CD4-positive, alpha-beta T cell treated with Interleukin-2 at 100 ng/mL for 4 hours (primary cell): ENCODE results near the gene CAPN5.

ENCODE experiments used
- DNase-seq: peaks from one replicate; pipeline ENCODE4 v3.0.0-alpha.2; 2020; ENCODE audit warnings: low spot score

The CAPN5 gene

DNA sequence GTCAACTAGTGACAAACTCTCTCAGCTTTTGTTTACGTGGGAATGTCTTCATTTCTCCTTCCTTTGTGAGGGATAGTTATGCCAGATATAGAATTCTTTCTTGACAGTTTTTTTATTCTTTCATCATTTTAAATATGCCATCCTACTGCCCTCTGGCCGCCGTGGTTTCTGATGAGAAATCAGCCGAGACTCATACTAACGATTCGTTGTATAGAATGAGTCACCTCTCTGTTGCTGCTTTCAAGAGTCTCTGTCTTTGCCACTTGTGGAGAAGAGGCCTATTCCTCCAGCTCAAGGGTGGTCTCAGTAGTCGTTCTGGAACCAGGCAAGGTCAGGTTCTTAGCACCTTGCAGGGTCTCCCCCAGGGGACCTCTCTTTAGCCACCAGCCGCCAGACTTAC, 69.3 kb downstream of the CAPN5 start:
- DNase-seq, result no peak

GRCh38 chr11:77136784-77137420, 70.1 kb downstream of the CAPN5 start:
- no peak for DNase-seq

DNA sequence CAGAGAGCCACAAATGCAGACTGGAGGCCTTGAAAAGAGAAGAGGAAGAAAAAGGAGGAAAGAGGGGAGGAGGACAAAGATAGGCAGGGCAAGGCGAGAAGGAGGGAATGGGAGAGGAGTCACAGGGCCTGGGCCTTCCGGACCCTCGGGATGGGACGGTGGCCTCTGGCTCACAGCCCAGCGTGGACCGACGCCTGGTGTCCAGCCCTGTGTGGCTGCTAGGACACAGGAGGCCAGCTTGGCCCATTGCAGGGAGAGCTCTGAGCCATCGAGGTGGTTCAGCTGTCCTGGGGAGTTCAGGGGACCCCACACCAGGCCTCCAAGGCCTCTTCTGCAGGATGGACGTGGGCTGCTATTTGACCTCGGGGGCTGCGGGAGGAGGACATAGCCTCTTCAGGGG, 70.7 kb downstream of the CAPN5 start:
- no peak for DNase-seq

- DNase-seq, result no peak
Measured at GRCh38 chr11:77138106-77138649, 71.4 kb downstream of the CAPN5 start.

DNA sequence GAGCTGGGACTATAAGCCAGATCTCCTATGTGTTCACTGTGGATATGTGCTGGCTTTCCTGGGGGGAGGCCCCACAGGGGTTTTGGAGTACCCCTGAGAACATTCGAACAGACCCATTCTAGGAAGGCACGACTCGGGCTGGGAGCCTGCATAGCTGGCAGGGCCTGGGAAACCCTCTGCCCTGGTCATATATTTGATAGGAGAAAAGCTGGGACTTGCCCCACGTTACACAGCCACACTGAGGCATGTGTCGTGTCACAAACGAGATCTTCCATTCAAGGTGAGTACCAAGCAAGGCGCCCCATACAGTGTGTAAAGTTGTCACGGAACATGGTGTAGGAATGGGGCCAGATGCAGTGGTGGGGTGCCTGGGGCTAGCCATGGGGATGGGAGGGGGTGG, 72.4 kb downstream of the CAPN5 start:
- no peak for DNase-seq

GRCh38 chr11:77140231-77140851, 73.6 kb downstream of the CAPN5 start:
- DNase-seq, result no peak

DNA sequence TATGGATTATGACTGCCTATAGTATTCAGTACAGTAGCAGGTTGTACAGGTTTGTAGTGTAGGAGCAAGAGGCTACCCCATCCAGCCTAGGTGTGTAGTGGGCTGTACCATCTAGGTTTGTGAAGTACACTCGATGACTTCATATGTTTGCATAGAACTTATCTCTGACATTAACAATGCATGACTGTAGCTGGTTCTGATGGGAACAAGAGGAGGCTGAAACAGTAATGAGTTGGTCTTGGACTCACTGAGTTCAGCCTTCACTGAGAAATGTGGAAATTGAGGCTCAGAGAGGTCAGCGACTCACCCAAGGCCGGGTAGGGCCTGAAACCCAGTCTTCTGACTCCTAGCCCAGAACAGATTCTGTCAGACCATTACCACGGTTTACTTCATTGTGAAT, 74.3 kb downstream of the CAPN5 start:
- DNase-seq, result no peak

- DNase-seq, result no peak
Measured at GRCh38 chr11:77141475-77141874, 74.7 kb downstream of the CAPN5 start.

- DNase-seq, result peak; percentile 11
Measured at GRCh38 chr11:77142091-77142975, 75.6 kb downstream of the CAPN5 start.

- DNase-seq, result no peak
Measured at GRCh38 chr11:77143405-77144020, 76.7 kb downstream of the CAPN5 start.

DNA sequence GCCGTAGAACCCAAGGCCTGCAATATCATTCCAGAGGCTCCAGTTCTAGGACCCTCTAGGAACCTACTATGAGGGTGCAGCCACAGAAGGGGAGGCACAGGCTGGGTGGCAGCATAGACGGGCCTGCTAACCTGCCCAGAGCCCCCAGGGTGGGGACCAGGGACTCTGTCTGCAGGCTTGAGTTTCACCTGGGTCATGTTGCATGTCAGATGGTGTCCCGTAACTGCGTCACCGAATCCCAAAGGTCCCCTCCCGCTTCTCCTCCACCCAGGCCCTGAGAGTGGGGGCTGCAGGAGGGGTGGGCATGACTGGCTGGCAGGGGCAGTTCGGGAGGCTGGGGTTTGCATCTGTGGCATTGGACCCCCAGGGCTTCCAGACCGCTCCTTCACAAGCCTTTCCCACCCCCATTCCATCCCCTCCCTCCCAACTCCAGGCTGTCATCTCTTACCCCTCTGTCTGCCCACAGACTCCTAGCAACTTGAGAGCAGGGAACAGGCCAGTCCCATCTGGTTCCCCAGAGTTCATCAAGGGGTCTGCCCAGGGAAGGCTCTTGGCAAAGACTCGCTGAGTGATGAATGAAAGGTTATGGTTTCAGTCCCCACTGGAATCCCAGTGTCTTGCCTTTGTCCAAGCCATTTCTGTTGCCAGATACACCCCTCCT, 77.6 kb downstream of the CAPN5 start:
- DNase-seq, result no peak

- no peak for DNase-seq
Measured at GRCh38 chr11:77144857-77145428, 78.2 kb downstream of the CAPN5 start.

GRCh38 chr11:77146261-77147035, 79.7 kb downstream of the CAPN5 start:
- DNase-seq, result no peak

GRCh38 chr11:77147036-77147315, 80.2 kb downstream of the CAPN5 start:
- no peak for DNase-seq

GRCh38 chr11:77147668-77148321, 81.0 kb downstream of the CAPN5 start:
- peak; percentile 27 for DNase-seq

GRCh38 chr11:77148963-77149715, 82.4 kb downstream of the CAPN5 start:
- DNase-seq, result no peak

DNA sequence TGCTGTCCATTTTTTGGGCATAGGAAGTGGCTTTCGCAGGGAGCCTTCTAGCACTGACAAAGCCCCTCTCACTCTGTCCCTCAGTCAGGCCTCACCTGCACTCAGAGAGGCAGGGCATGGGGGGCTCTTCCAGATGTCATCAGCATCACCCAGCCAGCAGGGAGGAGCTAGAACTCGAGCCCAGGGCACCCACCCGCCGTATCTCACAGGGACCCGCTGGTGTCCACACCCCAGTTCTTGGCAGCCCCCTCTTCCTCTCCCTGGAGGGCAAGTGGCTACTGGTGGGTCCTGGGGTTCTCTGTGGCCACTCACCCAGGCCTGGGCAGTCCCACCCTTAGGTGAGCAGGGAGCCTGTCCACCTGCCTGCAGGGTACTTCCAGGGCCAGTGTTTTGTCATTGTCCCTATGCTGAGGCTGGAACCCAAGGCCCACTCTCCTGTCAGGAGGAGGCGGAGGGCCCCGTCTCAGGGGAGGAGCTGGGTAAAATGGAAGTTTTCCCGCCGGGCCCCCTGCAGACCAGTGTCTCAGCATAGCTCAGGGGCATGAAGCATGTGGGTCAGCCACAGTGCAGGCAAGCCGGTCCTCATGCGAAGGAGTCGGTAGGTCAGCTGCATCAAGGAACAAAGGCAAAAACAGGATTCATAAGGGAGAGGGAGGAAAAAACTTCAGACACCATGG, 83.1 kb downstream of the CAPN5 start:
- no peak for DNase-seq

- DNase-seq, result no peak
Measured at GRCh38 chr11:77150836-77151235, 84.1 kb downstream of the CAPN5 start.
